Measurements from ENCODE around the gene XIRP2. TPM values are rescaled to one million over a fixed set of nuclear protein-coding genes. Genes with fewer than 3 reads are reported as not detected.

Gene XIRP2, protein sequence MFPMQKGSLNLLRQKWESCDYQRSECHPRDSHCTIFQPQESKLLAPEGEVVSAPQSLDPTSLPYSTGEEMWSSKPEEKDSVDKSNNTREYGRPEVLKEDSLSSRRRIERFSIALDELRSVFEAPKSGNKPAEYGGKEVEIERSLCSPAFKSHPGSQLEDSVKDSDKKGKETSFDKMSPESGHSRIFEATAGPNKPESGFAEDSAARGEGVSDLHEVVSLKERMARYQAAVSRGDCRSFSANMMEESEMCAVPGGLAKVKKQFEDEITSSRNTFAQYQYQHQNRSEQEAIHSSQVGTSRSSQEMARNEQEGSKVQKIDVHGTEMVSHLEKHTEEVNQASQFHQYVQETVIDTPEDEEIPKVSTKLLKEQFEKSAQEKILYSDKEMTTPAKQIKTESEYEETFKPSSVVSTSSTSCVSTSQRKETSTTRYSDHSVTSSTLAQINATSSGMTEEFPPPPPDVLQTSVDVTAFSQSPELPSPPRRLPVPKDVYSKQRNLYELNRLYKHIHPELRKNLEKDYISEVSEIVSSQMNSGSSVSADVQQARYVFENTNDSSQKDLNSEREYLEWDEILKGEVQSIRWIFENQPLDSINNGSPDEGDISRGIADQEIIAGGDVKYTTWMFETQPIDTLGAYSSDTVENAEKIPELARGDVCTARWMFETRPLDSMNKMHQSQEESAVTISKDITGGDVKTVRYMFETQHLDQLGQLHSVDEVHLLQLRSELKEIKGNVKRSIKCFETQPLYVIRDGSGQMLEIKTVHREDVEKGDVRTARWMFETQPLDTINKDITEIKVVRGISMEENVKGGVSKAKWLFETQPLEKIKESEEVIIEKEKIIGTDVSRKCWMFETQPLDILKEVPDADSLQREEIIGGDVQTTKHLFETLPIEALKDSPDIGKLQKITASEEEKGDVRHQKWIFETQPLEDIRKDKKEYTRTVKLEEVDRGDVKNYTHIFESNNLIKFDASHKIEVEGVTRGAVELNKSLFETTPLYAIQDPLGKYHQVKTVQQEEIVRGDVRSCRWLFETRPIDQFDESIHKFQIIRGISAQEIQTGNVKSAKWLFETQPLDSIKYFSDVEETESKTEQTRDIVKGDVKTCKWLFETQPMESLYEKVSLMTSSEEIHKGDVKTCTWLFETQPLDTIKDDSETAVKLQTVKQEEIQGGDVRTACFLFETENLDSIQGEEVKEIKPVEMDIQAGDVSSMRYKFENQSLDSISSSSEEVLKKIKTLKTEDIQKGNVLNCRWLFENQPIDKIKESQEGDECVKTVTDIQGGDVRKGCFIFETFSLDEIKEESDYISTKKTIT (N-terminal part only)
- total RNA-seq = not detected in 2 replicates

DNA sequence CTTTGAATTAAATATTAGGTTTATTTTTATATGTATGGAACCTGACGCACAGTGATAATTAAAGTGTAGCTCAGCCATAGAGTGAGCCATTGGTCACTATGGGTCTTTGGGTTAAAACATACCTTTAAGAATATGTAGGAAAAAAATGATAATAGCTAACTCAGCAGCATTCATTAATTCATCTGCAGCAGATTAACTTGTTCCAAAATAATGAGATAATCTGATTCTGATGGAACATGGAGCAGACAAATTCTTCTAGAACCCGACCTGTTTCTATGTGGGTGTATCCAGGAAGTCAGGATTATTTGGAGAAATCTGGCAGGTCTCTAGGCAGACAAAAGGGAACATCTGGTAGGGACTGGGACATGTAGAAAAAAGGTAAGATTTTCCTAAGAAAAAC is at the start of gene XIRP2:
Gene XIRP2 (plus strand): TSS at position 301 of the 400 bp plus-strand sequence. CDS start 15,003 bp downstream, outside the sequence.
- no peaks in the 10 kb centered on the region for H3K4me1 Mint-ChIP-seq (ENCODE audit: low read depth)
- no peak within 1 kb of the TSS for H3K27ac Mint-ChIP-seq
- no peaks in the 10 kb centered on the region for H3K9me3 Mint-ChIP-seq
- intact Hi-C loops (cut with micrococcal nuclease) = no loop called here
- no peak for DNase-seq (ENCODE audit: low spot score)
- H3K4me3 Mint-ChIP-seq = no peak within 1 kb of the TSS
- H3K36me3 Mint-ChIP-seq (ENCODE audit: low read depth) = no peaks in the 10 kb centered on the region
- H3K27me3 Mint-ChIP-seq (ENCODE audit: insufficient read depth) = no peaks in the 10 kb centered on the region

DNA sequence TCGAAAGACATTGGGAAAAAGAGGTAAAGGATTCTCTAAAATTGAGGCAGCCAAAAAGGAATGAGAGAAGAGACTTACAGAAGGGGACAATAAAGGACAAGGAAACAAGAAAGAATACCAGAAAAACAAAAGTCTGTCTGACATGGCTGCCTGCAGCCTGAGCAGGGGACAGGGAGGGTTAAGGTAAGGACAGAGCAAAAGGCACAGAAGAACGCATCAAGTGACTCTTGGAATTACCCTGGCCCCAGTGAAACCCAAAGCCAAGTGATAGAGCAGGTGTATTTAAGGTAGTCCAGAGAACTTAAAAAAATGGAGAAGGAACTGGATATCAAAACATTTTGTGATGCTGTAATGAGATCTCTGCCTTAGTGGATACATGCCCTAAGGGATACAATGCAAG is 47.1 kb upstream of the XIRP2 start:
- Mint-ChIP-seq H3K36me3 (ENCODE audit: low read depth) (no peaks in the 10 kb centered on the region), H3K27me3 (ENCODE audit: insufficient read depth) (no peaks in the 10 kb centered on the region), H3K4me3 (no peak overlapping the region), H3K4me1 (ENCODE audit: low read depth) (no peaks in the 10 kb centered on the region), H3K9me3 (no peaks in the 10 kb centered on the region), H3K27ac (no peak overlapping the region)
- no peak for DNase-seq (ENCODE audit: low spot score)
- intact Hi-C loops (cut with micrococcal nuclease) = no loop called here

DNA sequence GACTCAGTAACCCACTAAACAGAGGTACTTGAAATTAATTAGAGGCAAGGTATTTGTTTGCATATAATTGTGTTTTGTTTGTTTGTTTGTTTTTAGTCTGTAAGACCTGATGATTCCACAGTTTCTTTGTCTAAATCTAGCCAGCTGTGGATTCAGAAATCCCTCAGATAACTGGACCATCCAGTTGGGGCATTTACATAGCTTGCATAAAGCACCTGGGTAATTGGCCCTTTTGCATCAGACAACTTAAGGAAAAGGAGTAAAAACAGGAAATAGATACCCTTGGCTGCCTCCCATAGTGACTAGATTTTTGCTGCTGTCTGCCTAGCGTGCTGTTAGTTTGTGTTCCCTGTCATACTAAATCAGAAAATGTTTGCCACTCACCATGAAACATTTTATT is 46.6 kb upstream of the XIRP2 start:
- Mint-ChIP-seq H3K27me3 (ENCODE audit: insufficient read depth) (no peaks in the 10 kb centered on the region), H3K4me1 (ENCODE audit: low read depth) (no peaks in the 10 kb centered on the region), H3K9me3 (no peaks in the 10 kb centered on the region), H3K36me3 (ENCODE audit: low read depth) (no peaks in the 10 kb centered on the region), H3K27ac (no peak overlapping the region), H3K4me3 (no peak overlapping the region)
- DNase-seq (ENCODE audit: low spot score) = no peak
- intact Hi-C loops (cut with micrococcal nuclease) = no loop called here

DNA sequence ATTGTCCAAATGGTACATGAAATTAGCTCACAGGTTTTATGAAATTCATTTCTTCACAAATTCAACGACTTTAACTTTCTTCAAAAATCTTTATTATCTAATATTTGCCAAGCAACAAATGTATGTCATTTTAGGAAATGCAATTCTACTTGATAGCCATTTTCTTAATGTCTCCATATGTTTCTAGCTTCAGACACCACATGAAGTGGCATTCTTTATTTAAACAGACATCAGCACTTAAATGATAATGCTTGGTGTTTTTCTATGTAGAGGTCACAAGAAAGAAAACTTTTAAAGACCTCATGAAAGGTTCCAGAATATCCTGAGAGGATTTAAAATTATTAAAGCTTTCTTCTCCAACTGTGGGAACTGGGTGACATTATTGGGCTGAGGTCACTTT is 44.2 kb upstream of the XIRP2 start:
- Mint-ChIP-seq H3K27me3 (ENCODE audit: insufficient read depth) (no peaks in the 10 kb centered on the region), H3K36me3 (ENCODE audit: low read depth) (no peaks in the 10 kb centered on the region), H3K9me3 (no peaks in the 10 kb centered on the region), H3K27ac (no peak overlapping the region), H3K4me3 (no peak overlapping the region), H3K4me1 (ENCODE audit: low read depth) (no peaks in the 10 kb centered on the region)
- intact Hi-C loops (cut with micrococcal nuclease) = no loop called here
- DNase-seq (ENCODE audit: low spot score) = no peak

DNA sequence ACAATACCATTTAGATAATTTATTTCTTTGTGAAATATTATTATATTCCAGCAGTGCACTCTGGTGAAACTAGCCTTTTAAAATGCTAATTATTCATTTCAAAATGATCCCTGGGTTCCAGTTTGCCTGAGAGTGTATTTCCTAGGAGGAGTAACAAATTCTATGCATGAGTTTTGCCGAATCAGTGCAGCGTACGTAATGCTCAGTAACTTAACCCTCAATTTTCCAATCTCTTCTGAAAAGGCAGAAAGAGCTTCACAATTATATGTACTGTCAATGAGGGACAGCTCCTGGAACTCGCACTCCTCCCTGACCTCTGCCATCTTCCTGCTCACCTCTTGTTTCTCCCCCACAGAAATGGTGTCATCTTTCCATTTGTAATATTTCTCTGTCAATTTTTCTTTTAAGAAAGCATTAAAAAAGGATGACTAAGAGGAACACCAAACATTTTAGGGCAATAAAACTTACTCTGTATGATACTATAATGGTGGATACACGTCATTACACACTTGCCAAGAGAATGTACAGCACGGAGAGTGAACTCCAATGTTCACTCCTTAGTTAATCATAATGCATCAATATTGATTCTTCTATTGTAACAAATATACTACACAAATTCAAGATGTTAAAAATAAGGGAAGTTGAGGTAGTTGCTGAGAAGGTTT is 25.7 kb upstream of the XIRP2 start:
- Mint-ChIP-seq H3K4me1 (ENCODE audit: low read depth) (no peaks in the 10 kb centered on the region), H3K27ac (no peak overlapping the region), H3K4me3 (no peak overlapping the region), H3K27me3 (ENCODE audit: insufficient read depth) (no peaks in the 10 kb centered on the region), H3K9me3 (no peaks in the 10 kb centered on the region), H3K36me3 (ENCODE audit: low read depth) (no peaks in the 10 kb centered on the region)
- no peak for DNase-seq (ENCODE audit: low spot score)
- intact Hi-C loops (cut with micrococcal nuclease) = no loop called here

DNA sequence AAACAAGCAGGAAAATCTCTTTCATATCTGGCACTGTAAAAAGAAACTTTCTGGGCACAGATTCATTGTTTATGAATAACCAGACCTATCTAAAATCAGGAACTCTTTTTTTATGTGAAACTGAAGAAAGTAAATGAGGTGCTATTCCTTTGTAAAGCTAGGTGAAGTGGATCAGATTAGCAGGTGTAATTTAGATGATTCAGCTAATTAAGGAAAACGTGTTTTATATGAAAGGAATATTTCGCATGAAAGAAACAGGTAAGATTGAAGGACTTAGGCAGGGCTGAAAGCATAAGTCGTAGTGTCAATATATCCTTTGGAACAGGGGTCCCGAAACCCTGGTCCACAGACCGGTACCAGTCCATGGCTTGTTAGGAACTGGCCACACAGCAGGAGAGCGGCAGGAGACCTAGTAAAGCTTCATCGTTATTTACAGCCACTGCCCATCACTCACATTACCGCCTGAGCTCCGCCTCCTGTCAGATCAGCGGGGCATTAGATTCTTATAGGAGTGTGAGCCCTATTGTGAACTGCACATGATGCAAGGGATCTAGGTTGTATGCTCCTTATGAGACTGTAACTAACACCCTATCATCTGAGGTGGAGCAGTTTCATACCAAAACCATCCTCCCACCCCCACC is 20.3 kb upstream of the XIRP2 start:
- Mint-ChIP-seq H3K9me3 (no peaks in the 10 kb centered on the region), H3K4me1 (ENCODE audit: low read depth) (no peaks in the 10 kb centered on the region), H3K36me3 (ENCODE audit: low read depth) (no peaks in the 10 kb centered on the region), H3K4me3 (no peak overlapping the region), H3K27ac (no peak overlapping the region), H3K27me3 (ENCODE audit: insufficient read depth) (no peaks in the 10 kb centered on the region)
- no peak for DNase-seq (ENCODE audit: low spot score)
- intact Hi-C loops (cut with micrococcal nuclease) = no loop called here

DNA sequence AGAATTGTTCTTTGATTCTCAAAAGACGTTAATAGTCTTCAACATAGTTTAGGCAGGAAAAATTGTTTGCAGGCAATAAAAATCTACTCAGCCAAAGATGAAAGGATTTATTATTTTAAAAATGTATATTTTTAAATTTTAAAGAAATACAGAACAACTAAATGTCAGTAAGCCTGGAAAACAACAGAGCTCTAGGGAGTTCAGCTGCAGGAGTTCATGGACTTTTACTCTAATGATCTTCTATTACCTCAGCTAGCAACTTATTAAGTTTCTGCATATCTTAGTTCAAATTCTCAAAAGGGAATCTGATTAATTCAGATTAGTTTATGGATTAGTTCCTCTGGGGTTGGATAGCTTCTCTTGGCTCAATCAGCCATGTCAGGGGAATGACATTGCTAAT is 17.9 kb upstream of the XIRP2 start:
- intact Hi-C loops (cut with micrococcal nuclease) = no loop called here
- H3K36me3 Mint-ChIP-seq (ENCODE audit: low read depth) = no peaks in the 10 kb centered on the region
- no peaks in the 10 kb centered on the region for H3K27me3 Mint-ChIP-seq (ENCODE audit: insufficient read depth)
- H3K9me3 Mint-ChIP-seq = no peaks in the 10 kb centered on the region
- no peak for DNase-seq (ENCODE audit: low spot score)
- no peak overlapping the region for H3K4me3 Mint-ChIP-seq
- H3K27ac Mint-ChIP-seq = no peak overlapping the region
- H3K4me1 Mint-ChIP-seq (ENCODE audit: low read depth) = no peaks in the 10 kb centered on the region

DNA sequence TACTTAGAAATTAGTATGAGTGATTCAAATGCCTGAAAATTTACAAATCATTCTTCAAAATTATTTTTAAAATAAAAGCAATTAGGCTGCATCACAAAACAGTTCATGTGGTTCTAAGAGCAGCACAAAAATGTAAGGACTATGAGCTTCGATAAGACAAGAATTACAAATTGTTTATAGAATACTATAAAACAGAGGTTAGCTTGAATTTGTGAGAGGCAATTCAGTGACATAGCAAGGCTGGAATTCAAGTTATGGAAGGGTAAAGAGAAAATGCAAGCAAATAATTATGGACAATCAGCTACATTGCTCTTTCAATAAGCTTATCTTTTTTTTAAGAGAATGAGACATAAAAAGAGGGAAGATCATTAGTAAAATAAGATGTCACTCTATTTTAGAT is 7.1 kb upstream of the XIRP2 start:
- intact Hi-C loops (cut with micrococcal nuclease) = no loop called here

DNA sequence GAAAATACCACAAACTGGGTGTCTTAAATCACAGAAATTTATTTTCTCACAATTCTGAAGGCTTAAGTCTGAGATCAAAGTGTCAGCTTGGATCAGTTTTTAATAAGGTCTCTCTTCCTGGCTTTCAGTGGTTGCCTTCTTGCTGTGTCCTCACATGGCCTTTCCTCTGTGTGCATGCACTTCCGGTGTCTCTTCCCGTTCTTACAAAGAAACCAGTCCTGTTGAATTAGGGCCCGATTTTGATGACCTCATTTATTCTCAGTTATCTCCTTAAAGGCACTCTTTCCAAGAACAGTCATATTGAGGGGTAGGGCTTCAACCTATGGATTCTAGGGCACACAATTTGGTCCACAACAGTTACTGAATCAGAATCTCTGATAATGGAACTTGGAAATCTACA is 5.4 kb upstream of the XIRP2 start:
- no peak for DNase-seq (ENCODE audit: low spot score)
- no peak overlapping the region for H3K27ac Mint-ChIP-seq
- H3K9me3 Mint-ChIP-seq = no peaks in the 10 kb centered on the region
- H3K27me3 Mint-ChIP-seq (ENCODE audit: insufficient read depth) = no peaks in the 10 kb centered on the region
- H3K36me3 Mint-ChIP-seq (ENCODE audit: low read depth) = no peaks in the 10 kb centered on the region
- intact Hi-C loops (cut with micrococcal nuclease) = no loop called here
- H3K4me3 Mint-ChIP-seq = no peak overlapping the region
- H3K4me1 Mint-ChIP-seq (ENCODE audit: low read depth) = no peaks in the 10 kb centered on the region

More for the DNA sequence above, 7.1 kb upstream of the XIRP2 start:
- Mint-ChIP-seq H3K9me3 (no peaks in the 10 kb centered on the region), H3K4me1 (ENCODE audit: low read depth) (no peaks in the 10 kb centered on the region), H3K4me3 (no peak overlapping the region), H3K36me3 (ENCODE audit: low read depth) (no peaks in the 10 kb centered on the region), H3K27me3 (ENCODE audit: insufficient read depth) (no peaks in the 10 kb centered on the region), H3K27ac (no peak overlapping the region)
- no peak for DNase-seq (ENCODE audit: low spot score)

DNA sequence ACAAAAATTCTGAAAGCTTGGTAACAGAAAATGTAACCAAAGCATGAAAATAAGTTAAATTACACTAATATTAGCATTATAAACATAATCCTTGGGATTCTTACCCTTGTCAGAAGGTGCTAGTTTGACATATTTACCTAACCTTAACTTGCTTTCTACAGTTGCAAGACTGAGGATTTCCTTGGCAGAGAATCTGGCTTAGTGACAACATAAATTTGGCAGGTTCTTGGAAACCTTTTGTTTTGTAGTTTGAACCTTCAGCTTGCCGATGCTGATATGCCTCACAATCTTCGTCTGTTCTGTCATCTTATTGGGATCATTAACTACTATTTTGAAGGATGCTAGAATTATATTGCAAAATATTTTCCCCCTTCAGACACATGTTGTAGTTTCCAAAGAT is 3.4 kb downstream of the XIRP2 start:
- Mint-ChIP-seq H3K4me1 (ENCODE audit: low read depth) (no peaks in the 10 kb centered on the region), H3K9me3 (no peaks in the 10 kb centered on the region), H3K27me3 (ENCODE audit: insufficient read depth) (no peaks in the 10 kb centered on the region), H3K4me3 (no peak overlapping the region), H3K36me3 (ENCODE audit: low read depth) (no peaks in the 10 kb centered on the region), H3K27ac (no peak overlapping the region)
- no peak for DNase-seq (ENCODE audit: low spot score)
- intact Hi-C loops (cut with micrococcal nuclease) = no loop called here

DNA sequence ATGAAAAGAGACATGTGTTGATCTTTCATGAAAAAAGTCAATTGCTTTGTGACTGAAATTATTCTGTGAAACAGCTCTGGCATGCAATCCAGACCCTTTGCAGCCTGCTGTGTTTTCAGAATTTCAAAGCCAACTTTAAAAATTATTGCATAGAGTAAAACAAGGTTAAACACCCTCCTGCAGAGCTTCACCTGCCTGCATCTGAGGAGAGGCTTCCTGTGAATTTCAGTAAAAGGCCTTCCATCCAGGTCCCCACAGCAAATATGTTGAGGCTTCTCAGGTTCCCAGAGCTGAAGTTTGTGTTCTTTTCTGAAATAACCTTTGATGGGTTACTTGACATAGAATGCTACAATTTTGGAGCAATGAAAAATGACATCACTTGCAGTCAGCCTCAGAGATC is 4.1 kb downstream of the XIRP2 start:
- Mint-ChIP-seq H3K27me3 (ENCODE audit: insufficient read depth) (no peaks in the 10 kb centered on the region), H3K27ac (no peak overlapping the region), H3K4me1 (ENCODE audit: low read depth) (no peaks in the 10 kb centered on the region), H3K4me3 (no peak overlapping the region), H3K9me3 (no peaks in the 10 kb centered on the region), H3K36me3 (ENCODE audit: low read depth) (no peaks in the 10 kb centered on the region)
- intact Hi-C loops (cut with micrococcal nuclease) = no loop called here
- no peak for DNase-seq (ENCODE audit: low spot score)

DNA sequence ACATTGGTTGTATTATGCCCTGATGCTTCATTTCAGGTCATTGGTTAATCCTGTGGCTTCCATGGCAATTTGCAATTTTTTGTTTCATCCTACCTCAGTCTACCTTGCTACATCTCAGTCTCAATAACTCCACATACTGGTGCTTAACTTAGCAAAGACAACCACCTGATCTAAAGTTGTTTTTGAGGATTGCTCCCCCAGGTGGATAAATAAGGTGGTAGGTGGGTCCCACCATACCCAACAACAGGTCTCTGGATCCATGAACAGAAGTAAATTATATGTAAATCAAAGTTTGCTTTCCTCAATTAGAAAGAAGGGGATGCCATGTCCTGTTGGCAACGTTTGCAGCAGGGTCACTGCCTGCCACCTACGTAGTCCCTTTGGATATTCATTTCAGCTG is 7.0 kb downstream of the XIRP2 start:
- Mint-ChIP-seq H3K27ac (no peak overlapping the region), H3K36me3 (ENCODE audit: low read depth) (no peaks in the 10 kb centered on the region), H3K9me3 (no peaks in the 10 kb centered on the region), H3K27me3 (ENCODE audit: insufficient read depth) (no peaks in the 10 kb centered on the region), H3K4me1 (ENCODE audit: low read depth) (no peaks in the 10 kb centered on the region), H3K4me3 (no peak overlapping the region)
- intact Hi-C loops (cut with micrococcal nuclease) = no loop called here
- DNase-seq (ENCODE audit: low spot score) = no peak
